Activated CD8-positive, alpha-beta T cell treated with anti-CD3 and anti-CD28 coated beads, Interleukin-2, amount 10 ng/mL, durations not matched to agents 7 days and 5 days (primary cell): Measurements from ENCODE around the gene DUSP6. TPM values are rescaled to one million over a fixed set of nuclear protein-coding genes. Genes with fewer than 3 reads are reported as not detected.

ENCODE experiments used
- ATAC-seq: fragments of 150-1000 bp; cut with Tn5 transposase; one replicate; pipeline ENCODE4 v1.10.0; 2021; ENCODE audit warnings: moderate library complexity
- CTCF ChIA-PET: fragments of 350-600 bp; sonication (Branson Sonifier 250); formaldehyde crosslinking; loops from one replicate; lab custom pipeline; 2021; ENCODE audit warnings: antibody characterized with exemption; lab: Charles Lee
- POLR2A ChIA-PET: fragments of 350-600 bp; sonication (Branson Sonifier 250); formaldehyde crosslinking; loops from one replicate; lab custom pipeline; 2021; ENCODE audit warnings: antibody characterized with exemption; lab: Charles Lee
- DNase-seq: peaks from one replicate; pipeline ENCODE4 v3.0.0-alpha.2; 2020
- H3K27ac Mint-ChIP-seq: one replicate; pipeline ENCODE4 v1.8.0; 2021; ENCODE audit warnings: mild to moderate bottlenecking, mixed read lengths
- H3K27me3 Mint-ChIP-seq: one replicate; pipeline ENCODE4 v1.8.0; 2021; ENCODE audit warnings: low read depth, mixed read lengths
- H3K36me3 Mint-ChIP-seq: one replicate; pipeline ENCODE4 v1.8.0; 2021; ENCODE audit warnings: low read depth, mixed read lengths
- H3K4me1 Mint-ChIP-seq: one replicate; pipeline ENCODE4 v1.8.0; 2021; ENCODE audit warnings: low read depth, mixed read lengths
- H3K4me3 Mint-ChIP-seq: one replicate; pipeline ENCODE4 v1.8.0; 2021; ENCODE audit warnings: mild to moderate bottlenecking, mixed read lengths
- H3K9me3 Mint-ChIP-seq: one replicate; pipeline ENCODE4 v1.8.0; 2022; ENCODE audit warnings: mixed read lengths; ENCODE audit not compliant: insufficient read depth
- total RNA-seq, 2 experiments: library from RNA; stranded (reverse); gene quantifications; one replicate each; pipeline ENCODE4 v1.2.3, GENCODE V29; 2021

DUSP6 gene
- total RNA-seq, 2 experiments from 2014 or later = 116 to 119 TPM

GRCh38 chr12:89370850-89371249 is 18.5 kb upstream of the DUSP6 start:
- no peak overlapping the region for H3K4me3 Mint-ChIP-seq
- ATAC-seq = no peak
- CTCF ChIA-PET = interaction anchor here (1.3 kb wide), 1 partner anchor 90 kb away, joined by 3 read pairs; no protein-coding TSS in a partner anchor

GRCh38 chr12:89370421-89370831 is 18.1 kb upstream of the DUSP6 start:
- Mint-ChIP-seq H3K27ac (no peak overlapping the region), H3K4me1 (peaks cover 35% of the 10 kb centered on the region), H3K36me3 (peaks cover 4% of the 10 kb centered on the region), H3K9me3 (no peaks in the 10 kb centered on the region), H3K27me3 (no peaks in the 10 kb centered on the region), H3K4me3 (no peak overlapping the region)
- ATAC-seq = no peak
- DNase-seq = no peak
- ChIA-PET CTCF (no interaction called here), POLR2A (no interaction called here)

More at GRCh38 chr12:89370850-89371249, 18.5 kb upstream of the DUSP6 start:
- Mint-ChIP-seq H3K27ac (no peak overlapping the region), H3K9me3 (no peaks in the 10 kb centered on the region), H3K36me3 (peaks cover 4% of the 10 kb centered on the region), H3K4me1 (peaks cover 39% of the 10 kb centered on the region), H3K27me3 (no peaks in the 10 kb centered on the region)
- DNase-seq = no peak
- POLR2A ChIA-PET = no interaction called here

GRCh38 chr12:89369166-89369565 is 16.9 kb upstream of the DUSP6 start:
- POLR2A ChIA-PET = interaction anchor here (0.5 kb wide), 1 partner anchor 361 kb away, joined by 3 read pairs; no protein-coding TSS in a partner anchor
- no peak for DNase-seq
- Mint-ChIP-seq H3K4me1 (peaks cover 29% of the 10 kb centered on the region), H3K36me3 (peaks cover 4% of the 10 kb centered on the region), H3K27ac (no peak overlapping the region), H3K9me3 (no peaks in the 10 kb centered on the region), H3K27me3 (no peaks in the 10 kb centered on the region), H3K4me3 (no peak overlapping the region)
- no peak for ATAC-seq
- CTCF ChIA-PET = no interaction called here

GRCh38 chr12:89368391-89368790 is 16.1 kb upstream of the DUSP6 start:
- Mint-ChIP-seq H3K4me3 (no peak overlapping the region), H3K4me1 (peaks cover 31% of the 10 kb centered on the region), H3K27ac (no peak overlapping the region), H3K27me3 (no peaks in the 10 kb centered on the region), H3K9me3 (no peaks in the 10 kb centered on the region), H3K36me3 (peaks cover 4% of the 10 kb centered on the region)
- POLR2A ChIA-PET = no interaction called here
- DNase-seq = no peak
- no peak for ATAC-seq
- CTCF ChIA-PET = interaction anchor here (1.4 kb wide), 1 partner anchor 10 kb away, joined by 5 read pairs; no protein-coding TSS in a partner anchor

GRCh38 chr12:89366676-89367364 is 14.5 kb upstream of the DUSP6 start:
- Mint-ChIP-seq H3K9me3 (no peaks in the 10 kb centered on the region), H3K36me3 (peaks cover 4% of the 10 kb centered on the region), H3K27me3 (no peaks in the 10 kb centered on the region), H3K4me1 (peaks cover 29% of the 10 kb centered on the region), H3K27ac (no peak overlapping the region), H3K4me3 (no peak overlapping the region)
- ATAC-seq (no peak), DNase-seq (no peak)
- ChIA-PET POLR2A (no interaction called here), CTCF (interaction anchor here (1.1 kb wide), 1 partner anchor 348 kb away, joined by 3 read pairs; no protein-coding TSS in a partner anchor)

GRCh38 chr12:89364631-89365030 is 12.3 kb upstream of the DUSP6 start:
- Mint-ChIP-seq H3K36me3 (peaks cover 4% of the 10 kb centered on the region), H3K27ac (no peak overlapping the region), H3K4me3 (no peak overlapping the region), H3K9me3 (no peaks in the 10 kb centered on the region), H3K27me3 (peaks cover 3% of the 10 kb centered on the region), H3K4me1 (peaks cover 9% of the 10 kb centered on the region)
- POLR2A ChIA-PET = no interaction called here
- CTCF ChIA-PET = interaction anchor here (1.4 kb wide), 1 partner anchor 16 kb away, joined by 4 read pairs; no protein-coding TSS in a partner anchor
- DNase-seq = no peak
- no peak for ATAC-seq

GRCh38 chr12:89364058-89364457 is 11.8 kb upstream of the DUSP6 start:
- ChIA-PET CTCF (interaction anchor here (1.4 kb wide), 2 partner anchors 17 to 345 kb away, joined by 3 to 4 read pairs; no protein-coding TSS in a partner anchor), POLR2A (no interaction called here)
- DNase-seq = no peak
- no peak overlapping the region for H3K27ac Mint-ChIP-seq
- peaks cover 4% of the 10 kb centered on the region for H3K36me3 Mint-ChIP-seq
- H3K27me3 Mint-ChIP-seq = peaks cover 3% of the 10 kb centered on the region
- H3K4me1 Mint-ChIP-seq = peaks cover 8% of the 10 kb centered on the region
- H3K4me3 Mint-ChIP-seq = no peak overlapping the region
- H3K9me3 Mint-ChIP-seq = no peaks in the 10 kb centered on the region
- ATAC-seq = no peak

GRCh38 chr12:89363582-89363981 is 11.3 kb upstream of the DUSP6 start:
- no peak overlapping the region for H3K4me3 Mint-ChIP-seq
- H3K27me3 Mint-ChIP-seq = peaks cover 3% of the 10 kb centered on the region
- H3K9me3 Mint-ChIP-seq = no peaks in the 10 kb centered on the region
- POLR2A ChIA-PET = no interaction called here
- CTCF ChIA-PET = interaction anchor here (1.4 kb wide), 1 partner anchor 345 kb away, joined by 3 read pairs; no protein-coding TSS in a partner anchor
- no peak overlapping the region for H3K27ac Mint-ChIP-seq
- peaks cover 3% of the 10 kb centered on the region for H3K36me3 Mint-ChIP-seq
- ATAC-seq (no peak), DNase-seq (no peak)
- H3K4me1 Mint-ChIP-seq = peaks cover 8% of the 10 kb centered on the region

GRCh38 chr12:89363084-89363483 is 10.8 kb upstream of the DUSP6 start:
- Mint-ChIP-seq H3K9me3 (no peaks in the 10 kb centered on the region), H3K4me1 (peaks cover 8% of the 10 kb centered on the region), H3K36me3 (no peaks in the 10 kb centered on the region), H3K4me3 (no peak overlapping the region), H3K27me3 (peaks cover 3% of the 10 kb centered on the region), H3K27ac (no peak overlapping the region)
- ATAC-seq (no peak), DNase-seq (no peak)
- POLR2A ChIA-PET = interaction anchor here (1.0 to 1.4 kb wide), 2 partner anchors 9 to 11 kb away, joined by 3 to 4 read pairs; partner anchors contain the start of gene DUSP6
- CTCF ChIA-PET = interaction anchor here (1.4 kb wide), 1 partner anchor 344 kb away, joined by 3 read pairs; no protein-coding TSS in a partner anchor

GRCh38 chr12:89359615-89360014 is 7.3 kb upstream of the DUSP6 start:
- ChIA-PET POLR2A (no interaction called here), CTCF (no interaction called here)
- peaks cover 5% of the 10 kb centered on the region for H3K36me3 Mint-ChIP-seq
- ATAC-seq = no peak
- peaks cover 25% of the 10 kb centered on the region for H3K4me1 Mint-ChIP-seq
- DNase-seq = no peak
- H3K27ac Mint-ChIP-seq = no peak overlapping the region
- H3K27me3 Mint-ChIP-seq = peaks cover 3% of the 10 kb centered on the region
- H3K9me3 Mint-ChIP-seq = no peaks in the 10 kb centered on the region
- H3K4me3 Mint-ChIP-seq = no peak overlapping the region

GRCh38 chr12:89358805-89359204 is 6.5 kb upstream of the DUSP6 start:
- peaks cover 3% of the 10 kb centered on the region for H3K27me3 Mint-ChIP-seq
- no peak for ATAC-seq
- H3K27ac Mint-ChIP-seq = no peak overlapping the region
- H3K4me3 Mint-ChIP-seq = no peak overlapping the region
- ChIA-PET POLR2A (no interaction called here), CTCF (interaction anchor here (1.5 to 1.9 kb wide), 2 partner anchors 9 to 341 kb away, joined by 4 to 5 read pairs; no protein-coding TSS in a partner anchor)
- no peaks in the 10 kb centered on the region for H3K9me3 Mint-ChIP-seq
- no peak for DNase-seq
- H3K36me3 Mint-ChIP-seq = peaks cover 5% of the 10 kb centered on the region
- peaks cover 30% of the 10 kb centered on the region for H3K4me1 Mint-ChIP-seq

GRCh38 chr12:89357297-89357730 is 5.0 kb upstream of the DUSP6 start:
- H3K4me1 Mint-ChIP-seq = peaks cover 25% of the 10 kb centered on the region
- peaks cover 6% of the 10 kb centered on the region for H3K36me3 Mint-ChIP-seq
- no peak overlapping the region for H3K4me3 Mint-ChIP-seq
- DNase-seq (no peak), ATAC-seq (no peak)
- POLR2A ChIA-PET = no interaction called here
- no peak overlapping the region for H3K27ac Mint-ChIP-seq
- H3K27me3 Mint-ChIP-seq = peaks cover 3% of the 10 kb centered on the region
- CTCF ChIA-PET = interaction anchor here (0.9 to 1.9 kb wide), 4 partner anchors 11 to 339 kb away, joined by 3 to 5 read pairs (median 4); no protein-coding TSS in a partner anchor
- H3K9me3 Mint-ChIP-seq = no peaks in the 10 kb centered on the region
